Measurements from ENCODE around the gene DLG2. TPM values are rescaled to one million over a fixed set of nuclear protein-coding genes. Genes with fewer than 3 reads are reported as not detected.

Gene DLG2
- polyA plus RNA-seq, 3 donors, result 0.24 to 0.39 TPM; not detected in 1

GRCh38 chr11:83689144-83689780 lies 1937.9 kb downstream of the DLG2 start:
- H2AFZ ChIP-seq (ENCODE audit: insufficient read depth, low read depth, low read length, poor library complexity, severe bottlenecking), result no peak overlapping the region
- no peak overlapping the region for H3K9ac ChIP-seq (ENCODE audit: insufficient read depth, low read length, poor library complexity, severe bottlenecking)
- no peaks in the 10 kb centered on the region for H3K36me3 ChIP-seq (replicated peaks in 1 of 2; ENCODE audit: control insufficient read depth in 1 of 2, insufficient read depth in 2 of 2, low read length in 2 of 2)
- Mint-ChIP-seq H3K27me3 (ENCODE audit: low read depth in 3 of 3) (peaks cover 0 to 2% (median 0%) of the 10 kb centered on the region in 3 donors), H3K4me1 (no peaks in the 10 kb centered on the region), H3K4me3 (no peak overlapping the region), H3K9me3 (peaks cover 0 to 3% (median 0%) of the 10 kb centered on the region in 7 donors), H3K36me3 (no peaks in the 10 kb centered on the region), H3K27ac (no peak overlapping the region)
- WGBS (ENCODE audit: insufficient coverage), result no CpG with 5 or more reads among the region's 1 CpG
- H4K20me1 ChIP-seq (ENCODE audit: insufficient read depth, low read length), result no peaks in the 10 kb centered on the region
- H3K79me2 ChIP-seq (ENCODE audit: insufficient read depth, low read length), result no peaks in the 10 kb centered on the region
- no peaks in the 10 kb centered on the region for H3K27me3 ChIP-seq (ENCODE audit: control insufficient read depth in 2 of 2, insufficient read depth in 2 of 2, low read length in 2 of 2)
- no peak for DNase-seq
- intact Hi-C loops (cut with micrococcal nuclease), result no loop called here
- no peak overlapping the region for H3K4me2 ChIP-seq (replicated peaks; ENCODE audit: extremely low read depth, low read length, poor library complexity, severe bottlenecking)
- no peaks in the 10 kb centered on the region for H3K9me3 ChIP-seq (replicated peaks in 1 of 2; ENCODE audit: control insufficient read depth in 1 of 2, insufficient read depth in 1 of 2, low read length in 2 of 2)
- no peak for TF ChIP-seq CTCF (IDR thresholded peaks at IDR 0.05)
- H3K27ac ChIP-seq (ENCODE audit: low read depth in 1 of 2, low read length in 2 of 2), result no peak overlapping the region
- no peak overlapping the region for H3K4me3 ChIP-seq (replicated peaks in 1 of 3; ENCODE audit: low read depth in 2 of 3, low read length in 3 of 3)
- no peaks in the 10 kb centered on the region for H3K4me1 ChIP-seq (ENCODE audit: control insufficient read depth in 1 of 2, insufficient read depth in 2 of 2, low read length in 2 of 2)

DNA sequence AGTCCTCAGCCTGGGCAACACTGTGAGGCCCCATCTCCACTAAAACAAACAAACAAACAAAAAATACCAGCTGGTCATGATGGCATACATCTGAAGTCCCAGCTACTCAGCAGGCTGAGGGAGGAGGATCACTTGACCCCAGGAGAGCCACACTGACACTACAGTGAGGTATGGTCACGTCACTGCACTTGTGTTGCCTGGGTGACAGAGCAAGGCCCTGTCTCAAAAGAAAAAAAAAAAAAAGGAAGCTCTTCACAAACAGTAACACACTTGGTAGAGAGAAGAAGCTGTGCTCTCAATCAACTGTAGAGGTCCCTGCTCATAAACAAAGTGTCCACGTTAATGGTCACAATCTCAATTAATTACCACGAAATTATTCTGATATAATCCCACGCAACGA lies 1939.4 kb downstream of the DLG2 start:
- H2AFZ ChIP-seq (ENCODE audit: insufficient read depth, low read depth, low read length, poor library complexity, severe bottlenecking), result no peak overlapping the region
- no peak for TF ChIP-seq CTCF (IDR thresholded peaks at IDR 0.05)
- Mint-ChIP-seq H3K27ac (no peak overlapping the region), H3K4me1 (no peaks in the 10 kb centered on the region), H3K9me3 (peaks cover 0 to 3% (median 0%) of the 10 kb centered on the region in 7 donors), H3K36me3 (no peaks in the 10 kb centered on the region), H3K4me3 (no peak overlapping the region), H3K27me3 (ENCODE audit: low read depth in 3 of 3) (peaks cover 0 to 2% (median 0%) of the 10 kb centered on the region in 3 donors)
- no peaks in the 10 kb centered on the region for H3K36me3 ChIP-seq (replicated peaks in 1 of 2; ENCODE audit: control insufficient read depth in 1 of 2, insufficient read depth in 2 of 2, low read length in 2 of 2)
- H3K4me3 ChIP-seq (replicated peaks in 1 of 3; ENCODE audit: low read depth in 2 of 3, low read length in 3 of 3), result no peak overlapping the region
- intact Hi-C loops (cut with micrococcal nuclease), result no loop called here
- H4K20me1 ChIP-seq (ENCODE audit: insufficient read depth, low read length), result no peaks in the 10 kb centered on the region
- no peaks in the 10 kb centered on the region for H3K27me3 ChIP-seq (ENCODE audit: control insufficient read depth in 2 of 2, insufficient read depth in 2 of 2, low read length in 2 of 2)
- H3K4me2 ChIP-seq (replicated peaks; ENCODE audit: extremely low read depth, low read length, poor library complexity, severe bottlenecking), result no peak overlapping the region
- no peaks in the 10 kb centered on the region for H3K9me3 ChIP-seq (replicated peaks in 1 of 2; ENCODE audit: control insufficient read depth in 1 of 2, insufficient read depth in 1 of 2, low read length in 2 of 2)
- H3K79me2 ChIP-seq (ENCODE audit: insufficient read depth, low read length), result no peaks in the 10 kb centered on the region
- no peaks in the 10 kb centered on the region for H3K4me1 ChIP-seq (ENCODE audit: control insufficient read depth in 1 of 2, insufficient read depth in 2 of 2, low read length in 2 of 2)
- no peak overlapping the region for H3K9ac ChIP-seq (ENCODE audit: insufficient read depth, low read length, poor library complexity, severe bottlenecking)
- DNase-seq, result no peak
- H3K27ac ChIP-seq (ENCODE audit: low read depth in 1 of 2, low read length in 2 of 2), result no peak overlapping the region
- WGBS (ENCODE audit: insufficient coverage), result no CpG with 5 or more reads among the region's 5 CpGs

Data from CD14-positive monocyte (primary cell).